ENCODE data around the gene IGF1R. TPM values are rescaled to one million over a fixed set of nuclear protein-coding genes. Genes with fewer than 3 reads are reported as not detected.

IGF1R gene
- polyA plus RNA-seq, 1 experiment, result 36.2 TPM

DNA sequence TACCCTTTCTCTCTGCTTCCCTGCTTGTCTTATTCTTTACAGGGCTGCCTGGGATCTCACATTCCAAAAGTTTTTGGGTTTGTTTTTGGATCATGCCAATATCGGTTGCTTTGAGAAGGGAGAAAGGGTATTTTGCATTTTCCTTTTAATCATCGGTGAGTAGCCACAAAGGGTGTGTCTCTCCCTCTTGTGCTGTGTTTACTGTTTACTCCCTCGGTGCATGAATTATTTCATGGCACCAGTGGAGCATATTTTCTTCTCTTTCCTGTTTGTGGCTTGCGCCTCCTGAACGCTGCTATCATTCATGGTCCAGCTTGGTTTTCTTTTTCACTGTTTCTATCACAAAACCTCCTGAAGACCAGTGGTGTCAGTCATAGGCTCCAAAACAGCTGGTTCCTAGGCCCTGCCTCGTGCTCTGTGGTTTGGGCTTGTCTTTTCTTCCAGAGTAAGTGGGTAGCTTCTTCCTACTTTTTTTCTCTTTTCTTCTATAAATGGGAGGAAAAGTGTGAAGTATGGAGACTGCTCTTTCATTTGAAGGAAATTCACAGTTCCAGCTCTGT, 54.9 kb downstream of the IGF1R start:
- H3K36me3 ChIP-seq (ENCODE audit: control insufficient read depth, insufficient read depth, low read length), result peaks cover 5% of the 10 kb centered on the region
- TF ChIP-seq CTCF (IDR thresholded peaks at IDR 0.05; ENCODE audit: insufficient read depth, low read depth, low read length), result no peak
- ChIA-PET CTCF (no interaction called here), POLR2A (no interaction called here)
- H3K27me3 ChIP-seq (ENCODE audit: control insufficient read depth, insufficient read depth, low read length), result no peaks in the 10 kb centered on the region
- H3K4me3 ChIP-seq (ENCODE audit: low read depth, low read length), result no peak overlapping the region
- no peak for DNase-seq (ENCODE audit: low read depth)

GRCh38 chr15:98705070-98705469, 56.7 kb downstream of the IGF1R start:
- Histone ChIP-seq H3K27me3 (ENCODE audit: control insufficient read depth, insufficient read depth, low read length) (no peaks in the 10 kb centered on the region), H3K36me3 (ENCODE audit: control insufficient read depth, insufficient read depth, low read length) (peaks cover 5% of the 10 kb centered on the region), H3K4me3 (ENCODE audit: low read depth, low read length) (no peak overlapping the region)
- CTCF ChIA-PET, result interaction anchor here (0.8 to 1.2 kb wide), 5 partner anchors 9 to 74 kb away, joined by 3 to 4 read pairs (median 3); no protein-coding TSS in a partner anchor
- DNase-seq (ENCODE audit: low read depth), result no peak
- POLR2A ChIA-PET, result no interaction called here
- no peak for TF ChIP-seq CTCF (IDR thresholded peaks at IDR 0.05; ENCODE audit: insufficient read depth, low read depth, low read length)

DNA sequence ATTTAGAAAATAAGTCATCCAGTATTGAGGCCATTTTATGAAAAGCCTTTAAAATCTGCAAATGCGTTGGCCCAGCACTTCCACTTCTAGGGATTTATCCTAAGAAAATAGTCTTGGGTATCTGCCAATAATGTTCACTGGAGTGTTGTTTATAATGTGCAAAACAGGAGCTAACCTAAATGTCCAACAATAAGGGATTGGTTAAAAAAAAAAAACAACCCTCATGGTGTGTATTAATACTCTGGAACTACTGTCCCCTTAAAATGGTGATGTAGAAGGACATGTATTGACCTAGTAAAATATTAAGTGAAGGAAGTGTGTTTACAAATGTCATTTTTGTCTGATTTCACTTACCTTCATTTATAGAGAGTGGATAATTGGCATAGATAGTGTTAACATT, 58.0 kb downstream of the IGF1R start:
- peaks cover 8% of the 10 kb centered on the region for H3K36me3 ChIP-seq (ENCODE audit: control insufficient read depth, insufficient read depth, low read length)
- no peak for TF ChIP-seq CTCF (IDR thresholded peaks at IDR 0.05; ENCODE audit: insufficient read depth, low read depth, low read length)
- no peak for DNase-seq (ENCODE audit: low read depth)
- CTCF ChIA-PET, result interaction anchor here (1.3 kb wide), 1 partner anchor 14 kb away, joined by 3 read pairs; no protein-coding TSS in a partner anchor
- no peaks in the 10 kb centered on the region for H3K27me3 ChIP-seq (ENCODE audit: control insufficient read depth, insufficient read depth, low read length)
- POLR2A ChIA-PET, result no interaction called here
- no peak overlapping the region for H3K4me3 ChIP-seq (ENCODE audit: low read depth, low read length)

DNA sequence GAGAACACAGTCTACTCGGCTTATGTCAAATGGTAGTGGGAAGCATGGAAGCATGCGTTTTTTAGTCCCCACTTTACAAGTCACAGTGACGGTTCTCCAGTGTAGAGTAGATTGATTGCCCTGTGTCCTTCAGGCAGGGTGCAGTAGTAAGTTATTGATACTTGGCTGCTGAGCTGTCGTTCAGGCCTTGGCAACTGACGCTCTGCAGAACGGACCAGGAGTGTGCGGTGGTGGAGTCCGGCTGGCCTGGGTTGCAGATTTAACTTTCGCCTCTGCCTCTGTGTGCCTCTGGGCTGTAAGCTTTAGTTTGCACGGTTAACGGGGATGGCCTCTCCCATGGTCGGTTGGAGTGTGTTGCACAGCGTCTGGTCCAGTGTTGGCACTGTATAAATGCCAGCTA, 58.6 kb downstream of the IGF1R start:
- H3K36me3 ChIP-seq (ENCODE audit: control insufficient read depth, insufficient read depth, low read length), result peaks cover 10% of the 10 kb centered on the region
- no peaks in the 10 kb centered on the region for H3K27me3 ChIP-seq (ENCODE audit: control insufficient read depth, insufficient read depth, low read length)
- DNase-seq (ENCODE audit: low read depth), result no peak
- CTCF ChIA-PET, result no interaction called here
- H3K4me3 ChIP-seq (ENCODE audit: low read depth, low read length), result no peak overlapping the region
- POLR2A ChIA-PET, result no interaction called here
- no peak for TF ChIP-seq CTCF (IDR thresholded peaks at IDR 0.05; ENCODE audit: insufficient read depth, low read depth, low read length)

DNA sequence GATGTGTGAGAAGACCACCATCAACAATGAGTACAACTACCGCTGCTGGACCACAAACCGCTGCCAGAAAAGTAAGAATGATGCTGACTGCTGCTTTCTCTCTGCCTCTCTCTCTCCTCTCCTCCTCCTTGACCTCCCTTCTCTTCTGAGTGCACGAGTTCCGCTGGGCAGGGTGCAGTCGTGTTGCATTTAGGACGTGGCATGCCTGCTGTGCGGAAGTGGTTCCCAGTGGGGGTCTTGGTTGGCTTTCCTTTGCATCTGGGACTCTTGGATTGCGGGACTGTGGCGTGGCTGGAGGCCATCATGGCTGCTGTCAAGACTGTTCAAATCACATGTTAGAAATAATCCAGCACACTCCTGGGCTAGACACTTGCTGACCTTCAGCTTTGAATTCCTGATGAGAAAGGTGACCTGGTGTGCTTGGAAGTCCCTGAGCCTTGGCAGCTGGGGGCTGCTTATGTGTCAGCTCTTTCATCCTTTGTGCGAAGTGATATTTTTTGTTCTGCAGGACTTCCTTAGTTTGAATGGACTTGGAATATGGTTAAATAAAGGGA, 59.8 kb downstream of the IGF1R start:
- Histone ChIP-seq H3K27me3 (ENCODE audit: control insufficient read depth, insufficient read depth, low read length) (no peaks in the 10 kb centered on the region), H3K36me3 (ENCODE audit: control insufficient read depth, insufficient read depth, low read length) (peaks cover 10% of the 10 kb centered on the region), H3K4me3 (ENCODE audit: low read depth, low read length) (no peak overlapping the region)
- TF ChIP-seq CTCF (IDR thresholded peaks at IDR 0.05; ENCODE audit: insufficient read depth, low read depth, low read length), result no peak
- POLR2A ChIA-PET, result no interaction called here
- CTCF ChIA-PET, result interaction anchor here (0.9 kb wide), 1 partner anchor 13 kb away, joined by 3 read pairs; no protein-coding TSS in a partner anchor
- no peak for DNase-seq (ENCODE audit: low read depth)
